ENCODE results near the gene GARIN6.
"Not testable (repeated sequence)": the region's sequence is repeated elsewhere in the genome, so short reads cannot be mapped to it uniquely, and the experiment has no call there.

Gene GARIN6
- 0 reads per million in 3 experiments for total RNA-seq

DNA sequence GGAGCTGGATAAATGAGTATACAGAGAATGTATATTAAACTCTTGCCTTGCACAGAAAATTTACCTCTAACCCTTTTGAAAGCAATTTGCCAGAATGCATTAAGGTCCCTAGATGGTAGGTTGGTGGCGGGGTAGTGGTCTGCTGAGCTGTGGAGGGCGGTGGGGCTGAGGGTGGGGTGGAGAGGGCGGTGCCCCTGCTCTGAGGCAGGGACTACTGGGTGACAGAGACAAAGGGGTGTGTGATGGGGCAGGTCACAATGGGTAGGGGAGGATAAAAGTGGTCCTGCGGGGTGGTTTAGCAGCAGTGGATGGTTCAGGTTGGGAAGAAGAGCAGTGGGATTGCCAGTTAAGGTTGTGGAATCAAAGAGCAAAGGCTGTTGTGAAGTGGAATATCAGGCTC lies at the start of gene GARIN6:
Gene GARIN6 (plus strand): TSS at position 301 of the 400 bp plus-strand sequence. CDS start 422 bp downstream, outside the sequence.
- DNase-seq: no peak

DNA sequence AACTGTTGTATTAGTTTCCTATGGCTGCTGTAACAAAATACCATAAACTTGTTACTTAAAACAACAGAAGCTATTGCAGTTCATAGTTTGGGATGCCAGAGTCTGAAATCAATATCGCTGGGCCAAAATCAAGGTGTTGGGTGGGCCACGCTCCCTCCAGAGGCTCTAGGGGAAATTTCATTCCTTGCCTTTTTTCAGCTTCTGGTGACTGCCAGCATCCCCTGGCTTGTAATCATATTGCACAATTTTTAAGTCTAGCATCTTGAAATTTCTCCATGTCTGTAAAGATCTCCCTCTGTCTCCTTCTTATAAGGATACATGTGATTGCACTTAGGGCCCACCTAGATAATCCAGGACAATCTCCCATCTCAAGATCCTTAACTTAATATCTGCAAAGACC lies 48.8 kb upstream of the GARIN6 start:
- no peak for DNase-seq

DNA sequence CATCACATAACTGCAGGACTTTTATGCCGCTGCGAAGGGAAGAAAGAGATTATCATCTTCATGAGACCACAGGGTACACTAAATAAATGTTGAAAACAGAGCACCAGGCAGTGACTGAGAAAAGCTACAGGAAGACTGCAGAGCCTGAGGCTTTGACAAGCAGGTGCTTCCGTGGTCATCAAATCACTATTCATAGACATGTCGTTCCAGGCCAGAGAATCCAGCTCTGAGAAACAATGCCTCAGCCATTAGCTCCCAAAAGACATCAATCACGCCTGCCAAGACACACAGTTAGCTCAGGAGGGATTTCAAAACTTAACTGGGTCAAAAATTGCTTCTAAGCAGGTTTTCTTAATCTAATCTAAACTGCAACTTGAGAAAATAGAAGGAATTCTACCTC lies 47.2 kb upstream of the GARIN6 start:
- no peak for DNase-seq

DNA sequence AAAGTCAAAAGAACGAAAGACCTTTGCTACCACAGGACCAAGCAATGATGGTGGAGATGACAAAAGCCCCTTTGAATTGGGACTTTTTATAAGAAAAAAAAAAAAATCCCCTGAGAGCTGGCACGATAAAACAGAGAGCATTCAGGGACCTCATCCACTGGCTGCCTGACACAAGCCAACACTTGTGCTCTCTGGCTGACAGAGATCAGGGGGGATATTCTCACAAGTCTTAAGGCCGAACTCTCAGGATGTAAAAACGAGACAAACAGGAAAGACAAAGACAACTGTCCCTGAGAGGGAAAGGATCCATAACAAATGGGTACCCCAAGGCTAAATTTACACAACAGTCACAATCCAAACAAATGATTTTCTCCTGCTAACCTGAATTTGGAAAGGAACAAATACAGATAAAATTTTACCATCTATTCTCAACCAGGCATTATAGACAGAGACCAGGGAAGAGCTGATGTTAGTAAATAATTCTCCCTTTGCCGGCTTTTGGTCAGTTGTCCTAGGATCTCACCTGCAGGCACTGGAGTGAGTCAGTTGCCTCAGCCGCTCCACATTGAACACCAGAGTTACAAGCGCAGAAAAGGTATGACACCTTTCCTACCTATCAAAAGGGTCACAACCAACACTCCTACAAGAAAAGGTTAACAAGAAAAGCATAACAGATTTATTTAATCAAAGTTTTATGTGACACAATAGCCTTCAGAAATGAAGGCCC lies 37.9 kb upstream of the GARIN6 start:
- no peak for DNase-seq

DNA sequence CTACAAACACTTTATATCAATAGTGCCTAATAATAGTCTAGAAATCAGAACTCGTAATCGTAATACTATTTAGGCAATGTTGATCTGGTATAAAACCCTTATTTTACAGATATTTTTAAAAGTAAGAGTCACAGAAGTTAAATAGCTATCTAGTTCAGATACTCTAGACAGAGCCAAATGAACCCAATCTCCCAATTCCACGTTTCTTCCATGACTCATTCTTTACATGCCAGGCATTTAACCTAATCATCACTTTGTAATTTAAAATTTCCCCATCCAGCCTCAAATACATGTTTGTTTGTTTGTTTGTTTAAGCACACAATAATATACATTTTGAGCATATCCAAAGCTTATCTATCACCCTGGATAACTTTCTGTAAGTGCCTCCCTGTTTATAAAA lies 36.4 kb upstream of the GARIN6 start:
- no peak for DNase-seq

DNA sequence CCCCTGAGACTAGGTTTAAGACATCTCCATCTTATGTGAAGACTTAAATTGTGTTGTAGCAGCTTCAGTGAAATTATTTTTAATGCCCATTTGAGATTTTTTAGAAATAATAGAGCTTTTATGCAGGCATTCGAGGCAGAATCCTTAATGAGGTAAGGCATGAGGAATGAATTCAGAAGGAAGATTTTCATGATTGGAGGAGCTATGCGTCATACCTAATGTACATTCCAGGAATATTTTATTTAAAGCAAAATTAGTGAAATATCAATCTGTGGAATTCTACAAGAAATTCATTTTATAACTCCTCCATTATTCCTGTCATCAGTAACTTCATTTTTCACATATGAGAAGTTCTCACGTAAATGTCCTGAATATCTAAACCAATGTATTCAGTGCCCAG lies 36.0 kb upstream of the GARIN6 start:
- no peak for DNase-seq

DNA sequence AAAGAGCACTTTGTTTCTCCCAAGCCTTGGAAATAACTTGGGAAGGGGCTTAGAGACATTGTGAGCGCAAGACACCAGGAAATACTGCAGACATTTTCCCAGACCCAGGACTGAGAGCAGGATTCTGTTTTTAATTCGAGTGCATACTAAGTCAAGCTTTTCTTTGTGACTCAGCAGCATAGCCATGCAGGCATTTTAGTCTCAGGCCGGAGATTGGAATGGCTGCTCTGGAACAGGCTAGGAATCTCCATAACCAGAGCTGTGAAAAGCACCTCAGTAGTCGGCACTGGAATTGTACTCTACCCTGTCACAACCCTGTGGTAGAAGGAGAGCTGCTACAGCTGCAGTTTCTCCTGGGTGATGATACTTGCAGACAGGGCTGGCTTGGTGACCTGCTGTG lies 28.9 kb upstream of the GARIN6 start:
- no peak for DNase-seq

DNA sequence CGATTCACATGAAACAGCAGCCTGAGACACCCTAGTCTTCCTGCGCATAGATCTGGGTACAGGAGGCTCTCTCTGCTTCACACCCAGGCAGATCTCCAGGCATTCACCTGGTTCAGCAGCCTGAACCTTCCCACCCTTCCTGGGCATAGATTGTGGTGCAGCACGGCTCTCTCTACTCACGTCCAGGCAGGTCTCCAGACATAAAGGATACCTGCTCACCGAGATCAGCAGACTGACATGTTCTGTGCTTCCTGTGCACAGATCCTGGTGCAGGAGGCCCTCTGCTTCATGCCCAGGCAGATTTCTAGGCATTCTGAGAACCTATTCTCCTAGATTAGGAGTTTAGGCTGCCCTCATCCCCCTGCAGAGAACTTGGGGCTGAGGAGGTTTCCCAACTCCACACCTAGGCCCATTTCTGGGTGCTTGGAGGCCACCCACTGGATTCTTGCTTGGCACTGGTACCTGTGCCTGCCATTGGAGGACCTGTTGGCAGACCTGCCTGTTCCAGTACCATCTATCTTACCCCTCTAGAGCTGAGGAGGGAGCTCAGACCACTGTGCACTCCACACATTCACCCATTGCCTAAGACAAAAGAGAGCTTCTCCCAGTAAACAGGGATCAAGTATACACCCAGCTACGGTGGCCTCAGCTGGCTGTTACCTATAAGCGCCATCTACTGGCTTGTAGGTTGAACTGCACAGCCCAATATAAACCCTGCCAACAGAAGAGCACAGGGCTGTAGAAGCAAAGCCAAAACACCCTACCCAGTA lies 28.0 kb upstream of the GARIN6 start:
- DNase-seq: no peak

DNA sequence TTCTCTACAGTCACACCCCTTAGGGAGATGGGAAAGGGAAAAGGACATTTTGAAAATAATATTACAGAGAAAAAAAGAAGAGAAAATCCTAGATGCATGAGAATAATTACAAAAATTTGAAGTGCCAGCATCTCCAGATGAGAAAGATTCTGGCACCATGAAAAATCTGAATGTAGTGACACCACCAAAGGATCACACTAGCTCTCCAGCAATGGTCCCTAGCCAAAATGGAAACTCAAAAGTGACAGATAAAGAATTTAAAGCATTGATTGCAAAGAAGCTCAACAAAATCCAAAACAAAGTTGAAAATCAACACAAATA lies 27.4 kb upstream of the GARIN6 start:
- no peak for DNase-seq

DNA sequence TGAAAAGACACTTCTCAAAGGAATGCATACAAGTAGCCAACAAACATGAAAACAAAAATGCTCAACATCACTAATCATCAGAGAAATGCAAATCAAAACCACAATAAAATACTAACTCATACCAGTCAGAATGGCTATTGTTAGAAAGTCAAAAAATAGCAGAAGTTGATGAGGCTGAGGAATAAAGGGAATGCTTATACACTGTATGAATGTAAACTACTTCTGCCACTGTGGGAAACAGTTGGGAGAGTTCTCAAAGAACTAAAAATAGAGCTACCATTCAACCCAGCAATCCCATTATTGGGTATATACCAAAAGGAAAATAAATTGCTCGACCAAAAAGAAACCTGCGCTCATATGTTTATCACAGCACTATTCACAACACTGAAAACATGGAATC lies 23.0 kb upstream of the GARIN6 start:
- DNase-seq: not testable (repeated sequence)

DNA sequence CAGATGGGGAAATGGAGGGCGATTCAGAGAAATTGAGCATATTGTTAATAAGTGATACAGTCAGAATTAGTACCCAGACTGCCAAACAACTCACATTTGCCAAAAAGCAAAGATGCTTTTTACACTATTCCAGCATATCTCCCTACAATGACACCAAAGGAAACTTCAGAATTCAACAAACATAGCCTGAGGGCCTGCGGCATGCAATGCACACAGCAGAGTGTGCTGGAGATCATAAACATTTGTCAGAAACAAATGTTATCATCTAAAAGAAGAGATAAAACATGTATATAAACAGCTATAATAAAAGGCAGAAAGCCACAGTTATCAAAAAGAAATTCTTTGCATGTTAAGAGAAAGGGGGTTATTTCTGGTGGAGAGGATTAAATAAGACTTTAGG lies 20.1 kb upstream of the GARIN6 start:
- no peak for DNase-seq

DNA sequence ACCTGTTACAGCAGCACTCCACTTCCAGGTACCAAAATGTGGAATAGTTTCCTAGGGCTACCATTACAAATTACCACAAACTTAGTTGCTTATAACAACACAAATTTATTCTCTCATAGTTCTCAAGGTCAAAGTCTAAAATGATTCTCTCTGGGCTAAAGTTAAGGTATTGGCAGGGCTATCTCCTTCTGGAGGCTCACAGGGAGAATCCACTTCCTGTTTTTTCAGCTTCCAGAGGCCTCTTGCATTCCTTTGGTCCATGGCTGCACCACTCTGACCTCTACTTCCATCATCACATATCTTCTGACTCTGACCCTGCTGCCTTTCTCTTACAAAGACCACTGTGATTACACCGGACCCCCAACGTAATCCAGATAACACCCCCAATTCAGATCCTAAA lies 2.9 kb upstream of the GARIN6 start:
- no peak for DNase-seq

DNA sequence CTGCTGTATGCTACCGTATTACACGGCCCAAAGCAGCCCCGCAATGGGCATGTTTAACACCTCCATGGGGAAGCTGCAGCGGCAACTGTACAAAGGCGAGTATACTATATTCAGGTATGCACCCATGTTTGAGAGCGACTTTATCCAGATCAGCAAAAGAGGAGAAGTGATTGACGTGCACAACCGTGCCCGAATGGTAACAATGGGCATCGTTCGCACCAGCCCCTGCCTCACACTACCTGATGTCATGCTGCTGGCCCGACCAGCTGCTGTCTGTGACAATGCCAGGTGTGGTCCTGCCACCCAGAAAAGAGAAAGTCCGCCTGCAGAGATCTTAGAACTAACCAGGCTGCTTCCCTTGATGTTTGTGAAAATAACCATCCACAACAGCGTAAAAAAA lies 630 bp downstream of the GARIN6 start:
- no peak for DNase-seq

DNA sequence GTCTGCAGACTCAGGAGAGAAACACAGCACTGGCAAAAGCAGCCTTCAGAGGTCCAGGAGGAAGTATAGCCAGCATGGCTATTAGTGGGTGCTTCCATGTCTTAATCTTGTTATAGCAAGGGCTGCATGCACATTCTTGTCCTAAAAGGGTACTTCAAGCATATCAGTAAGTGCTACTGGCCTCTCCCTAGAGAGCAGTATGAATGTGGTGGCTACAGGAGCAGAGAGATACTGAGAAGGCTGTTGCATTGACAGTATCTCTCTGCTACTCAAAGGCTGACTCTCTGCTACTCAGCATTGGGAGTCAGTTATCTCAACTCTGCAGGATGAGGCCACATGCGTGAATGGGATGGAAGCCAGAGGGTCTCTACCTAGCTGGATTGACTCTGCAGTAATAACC lies 2.0 kb downstream of the GARIN6 start:
- DNase-seq: no peak

DNA sequence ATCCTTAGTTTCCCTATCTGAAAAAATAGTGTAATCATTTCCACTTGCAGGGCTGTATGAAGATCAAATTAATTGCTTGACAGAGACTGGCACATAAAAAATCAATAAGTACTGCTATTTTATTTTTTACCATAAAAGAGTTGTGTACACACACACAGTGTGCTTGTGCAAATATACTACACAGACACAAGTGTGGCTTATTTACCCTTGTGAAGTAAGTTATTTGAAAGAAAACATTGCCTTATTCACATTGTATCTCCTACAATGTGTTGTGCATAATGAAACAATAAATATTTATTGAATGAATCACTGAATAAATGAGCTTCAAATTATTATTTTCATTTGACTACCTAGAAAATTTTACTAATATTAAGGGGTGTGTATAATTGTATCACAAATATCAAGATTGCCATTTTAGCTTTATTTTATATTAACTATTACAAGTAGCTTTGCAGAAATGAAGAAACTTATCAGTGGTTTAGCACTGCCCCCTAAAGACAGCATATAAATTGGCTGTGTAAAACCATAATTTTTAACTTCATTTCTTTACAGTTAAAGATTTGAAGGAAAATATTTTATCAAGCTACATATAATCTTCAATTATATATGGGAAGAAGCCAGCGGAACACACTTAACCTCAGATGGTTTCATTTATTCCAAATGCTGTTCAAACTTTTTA lies 11.3 kb downstream of the GARIN6 start:
- DNase-seq: no peak

DNA sequence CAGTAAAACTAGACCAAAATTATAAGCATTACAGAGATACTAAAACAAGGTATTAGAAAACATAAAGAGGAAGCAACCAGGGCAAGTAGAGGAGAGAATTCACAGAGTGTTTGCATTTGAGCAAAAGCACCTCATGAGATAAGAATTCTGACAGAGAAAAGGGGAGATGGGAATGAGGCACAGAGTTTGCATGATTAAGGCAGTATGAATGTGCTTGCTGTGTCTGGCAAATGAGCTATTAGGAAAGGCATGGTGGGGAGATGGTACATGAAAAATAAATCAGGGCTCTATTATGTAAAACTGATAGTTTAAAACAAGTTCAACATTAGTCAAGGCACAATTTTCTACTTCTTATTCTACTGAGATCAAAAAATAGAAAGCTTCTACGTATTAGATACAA lies 23.1 kb downstream of the GARIN6 start:
- DNase-seq: no peak

DNA sequence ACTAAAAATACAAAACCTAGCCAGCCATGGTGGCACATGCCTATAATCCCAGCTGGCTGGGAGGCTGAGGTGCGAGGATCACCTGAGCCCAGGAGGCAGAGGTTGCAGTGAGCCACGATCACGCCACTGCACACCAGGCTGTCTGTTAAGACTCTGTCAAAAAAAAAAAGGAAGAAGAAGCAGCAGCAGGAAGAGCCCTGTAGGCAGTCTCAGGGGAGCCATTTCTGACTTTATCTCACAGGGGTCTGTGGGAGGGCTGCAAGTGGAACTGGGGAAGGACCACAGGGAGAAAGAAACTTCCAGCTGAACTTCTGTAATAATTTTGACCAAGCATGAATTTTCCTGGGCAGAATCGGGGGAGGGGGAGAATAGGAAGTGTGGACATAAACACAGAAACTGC lies 32.7 kb downstream of the GARIN6 start:
- no peak for DNase-seq

DNA sequence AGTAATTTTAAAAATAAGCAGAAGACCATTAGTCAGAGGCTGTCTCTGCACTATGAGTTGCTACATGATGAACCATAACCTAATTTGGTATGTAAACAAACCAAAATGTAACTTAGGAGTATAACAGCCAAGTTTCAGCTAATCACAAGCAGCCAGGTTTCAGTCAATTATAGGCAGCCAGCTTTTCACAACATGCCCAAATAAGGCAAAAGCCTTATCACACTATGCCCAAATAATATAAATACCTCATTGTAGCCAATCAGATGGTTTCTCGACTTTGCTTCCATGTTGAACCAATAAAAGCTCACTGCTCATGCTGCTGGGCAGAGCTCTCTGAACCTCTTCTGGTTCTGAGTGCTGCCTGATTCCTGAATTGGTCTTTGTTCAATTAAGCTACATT lies 38.6 kb downstream of the GARIN6 start:
- DNase-seq: no peak

DNA sequence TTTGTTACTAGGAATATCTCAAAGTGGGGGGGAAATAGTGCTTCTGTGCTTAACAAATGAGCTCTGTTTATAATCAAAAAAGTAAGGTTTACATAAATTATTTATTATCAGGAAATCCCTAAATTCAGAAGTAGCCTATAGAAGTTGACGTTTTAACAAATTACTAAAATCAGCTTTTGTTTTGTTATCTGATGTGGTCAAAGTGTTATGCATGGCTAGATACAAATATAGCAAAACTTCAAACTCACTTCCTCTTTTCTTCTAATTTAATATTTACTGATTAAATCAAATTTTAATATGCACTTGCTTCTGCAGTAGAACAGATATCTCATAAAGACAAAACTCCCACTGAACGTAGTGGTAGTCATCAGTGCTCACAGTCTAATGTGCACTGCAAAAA lies 47.5 kb downstream of the GARIN6 start:
- DNase-seq: no peak
